Activated CD8-positive, alpha-beta memory T cell treated with anti-CD3 and anti-CD28 coated beads, Interleukin-2, amount 10 ng/mL, durations not matched to agents 7 days and 5 days (primary cell): Measurements from ENCODE around the gene COX11. TPM values are rescaled to one million over a fixed set of nuclear protein-coding genes. Genes with fewer than 3 reads are reported as not detected.

Source experiments
- ATAC-seq: fragments of 150-1000 bp; cut with Tn5 transposase; one replicate; pipeline ENCODE4 v1.10.0; 2021; ENCODE audit warnings: moderate library complexity
- CTCF ChIA-PET: fragments of 350-600 bp; sonication (Branson Sonifier 250); formaldehyde crosslinking; loops from one replicate; lab custom pipeline; 2021; ENCODE audit warnings: antibody characterized with exemption; lab: Charles Lee
- DNase-seq: peaks from one replicate; pipeline ENCODE4 v3.0.0-alpha.2; 2020
- H3K27ac Mint-ChIP-seq: one replicate; pipeline ENCODE4 v1.8.0; 2021; ENCODE audit warnings: mild to moderate bottlenecking, mixed read lengths
- H3K27me3 Mint-ChIP-seq: one replicate; pipeline ENCODE4 v1.8.0; 2021; ENCODE audit warnings: mixed read lengths
- H3K36me3 Mint-ChIP-seq: one replicate; pipeline ENCODE4 v1.8.0; 2021; ENCODE audit warnings: mild to moderate bottlenecking, mixed read lengths
- H3K4me1 Mint-ChIP-seq: one replicate; pipeline ENCODE4 v1.8.0; 2021; ENCODE audit warnings: mixed read lengths
- H3K4me3 Mint-ChIP-seq: one replicate; pipeline ENCODE4 v1.8.0; 2021; ENCODE audit warnings: mild to moderate bottlenecking, moderate library complexity, mixed read lengths
- H3K9me3 Mint-ChIP-seq: one replicate; pipeline ENCODE4 v1.8.0; 2022; ENCODE audit warnings: low read depth, mixed read lengths
- total RNA-seq, 2 experiments: library from RNA; stranded (reverse); gene quantifications; one replicate each; pipeline ENCODE4 v1.2.3, GENCODE V29; 2021

The COX11 gene
- total RNA-seq, 2 experiments from 2014 or later: 40.5 to 61.1 TPM

GRCh38 chr17:54947396-54947795 is 21.1 kb downstream of the COX11 start:
- H3K4me3 Mint-ChIP-seq: no peak overlapping the region
- H3K27me3 Mint-ChIP-seq: peaks cover 12% of the 10 kb centered on the region
- peaks cover 26% of the 10 kb centered on the region for H3K4me1 Mint-ChIP-seq

GRCh38 chr17:54945671-54946070 is 22.8 kb downstream of the COX11 start:
- CTCF ChIA-PET: no interaction called here
- DNase-seq (no peak), ATAC-seq (no peak)
- Mint-ChIP-seq H3K36me3 (peaks cover 1% of the 10 kb centered on the region), H3K27me3 (peaks cover 12% of the 10 kb centered on the region), H3K9me3 (no peaks in the 10 kb centered on the region), H3K4me1 (peaks cover 26% of the 10 kb centered on the region), H3K27ac (no peak overlapping the region), H3K4me3 (no peak overlapping the region)

More at GRCh38 chr17:54947396-54947795, 21.1 kb downstream of the COX11 start:
- peaks cover 5% of the 10 kb centered on the region for H3K36me3 Mint-ChIP-seq
- DNase-seq: no peak
- no peak for ATAC-seq
- H3K9me3 Mint-ChIP-seq: no peaks in the 10 kb centered on the region
- no peak overlapping the region for H3K27ac Mint-ChIP-seq
- CTCF ChIA-PET: no interaction called here

GRCh38 chr17:54945231-54945630 is 23.2 kb downstream of the COX11 start:
- CTCF ChIA-PET: no interaction called here

GRCh38 chr17:54944796-54945195 is 23.7 kb downstream of the COX11 start:
- no peak overlapping the region for H3K27ac Mint-ChIP-seq
- H3K4me3 Mint-ChIP-seq: no peak overlapping the region
- H3K36me3 Mint-ChIP-seq: peaks cover 1% of the 10 kb centered on the region
- peaks cover 26% of the 10 kb centered on the region for H3K4me1 Mint-ChIP-seq
- DNase-seq: no peak
- H3K9me3 Mint-ChIP-seq: no peaks in the 10 kb centered on the region
- CTCF ChIA-PET: no interaction called here
- peaks cover 12% of the 10 kb centered on the region for H3K27me3 Mint-ChIP-seq
- no peak for ATAC-seq

More at GRCh38 chr17:54945231-54945630, 23.2 kb downstream of the COX11 start:
- Mint-ChIP-seq H3K27ac (no peak overlapping the region), H3K4me3 (no peak overlapping the region), H3K4me1 (peaks cover 26% of the 10 kb centered on the region), H3K9me3 (no peaks in the 10 kb centered on the region), H3K36me3 (peaks cover 1% of the 10 kb centered on the region), H3K27me3 (peaks cover 12% of the 10 kb centered on the region)
- ATAC-seq (no peak), DNase-seq (no peak)

GRCh38 chr17:54941285-54941684 is 27.2 kb downstream of the COX11 start:
- H3K27ac Mint-ChIP-seq: no peak overlapping the region
- no peaks in the 10 kb centered on the region for H3K9me3 Mint-ChIP-seq
- H3K27me3 Mint-ChIP-seq: peaks cover 15% of the 10 kb centered on the region
- H3K36me3 Mint-ChIP-seq: no peaks in the 10 kb centered on the region
- H3K4me1 Mint-ChIP-seq: peaks cover 12% of the 10 kb centered on the region
- CTCF ChIA-PET: no interaction called here
- H3K4me3 Mint-ChIP-seq: no peak overlapping the region
- no peak for DNase-seq
- ATAC-seq: no peak

- no peak for DNase-seq
- Mint-ChIP-seq H3K36me3 (no peaks in the 10 kb centered on the region), H3K4me3 (no peak overlapping the region), H3K27ac (no peak overlapping the region), H3K9me3 (no peaks in the 10 kb centered on the region), H3K27me3 (peaks cover 12% of the 10 kb centered on the region), H3K4me1 (no peaks in the 10 kb centered on the region)
- no peak for ATAC-seq
- CTCF ChIA-PET: no interaction called here
Observed at GRCh38 chr17:54937426-54937825, 31.0 kb downstream of the COX11 start.

- Mint-ChIP-seq H3K4me1 (no peaks in the 10 kb centered on the region), H3K27me3 (peaks cover 12% of the 10 kb centered on the region), H3K4me3 (no peak overlapping the region), H3K9me3 (no peaks in the 10 kb centered on the region), H3K27ac (no peak overlapping the region), H3K36me3 (no peaks in the 10 kb centered on the region)
- CTCF ChIA-PET: no interaction called here
- ATAC-seq: no peak
- DNase-seq: no peak
Observed at GRCh38 chr17:54937018-54937417, 31.4 kb downstream of the COX11 start.

- no peaks in the 10 kb centered on the region for H3K4me1 Mint-ChIP-seq
- DNase-seq (no peak), ATAC-seq (no peak)
- H3K27me3 Mint-ChIP-seq: peaks cover 12% of the 10 kb centered on the region
- no peaks in the 10 kb centered on the region for H3K9me3 Mint-ChIP-seq
- no peak overlapping the region for H3K4me3 Mint-ChIP-seq
- no peak overlapping the region for H3K27ac Mint-ChIP-seq
- H3K36me3 Mint-ChIP-seq: no peaks in the 10 kb centered on the region
- CTCF ChIA-PET: no interaction called here
Observed at GRCh38 chr17:54935471-54935870, 33.0 kb downstream of the COX11 start.

- Mint-ChIP-seq H3K4me3 (no peak overlapping the region), H3K4me1 (peaks cover 1% of the 10 kb centered on the region), H3K27ac (no peak overlapping the region), H3K27me3 (peaks cover 14% of the 10 kb centered on the region), H3K36me3 (no peaks in the 10 kb centered on the region), H3K9me3 (no peaks in the 10 kb centered on the region)
- CTCF ChIA-PET: no interaction called here
- ATAC-seq: no peak
- no peak for DNase-seq
Observed at GRCh38 chr17:54933921-54934320, 34.5 kb downstream of the COX11 start.

- CTCF ChIA-PET: no interaction called here
- H3K27ac Mint-ChIP-seq: no peak overlapping the region
- H3K4me3 Mint-ChIP-seq: no peak overlapping the region
Observed at GRCh38 chr17:54932711-54933110, 35.7 kb downstream of the COX11 start.

GRCh38 chr17:54927525-54927924 is 40.9 kb downstream of the COX11 start:
- Mint-ChIP-seq H3K9me3 (no peaks in the 10 kb centered on the region), H3K4me3 (no peak overlapping the region), H3K27me3 (peaks cover 21% of the 10 kb centered on the region), H3K27ac (no peak overlapping the region), H3K36me3 (no peaks in the 10 kb centered on the region), H3K4me1 (peaks cover 3% of the 10 kb centered on the region)
- CTCF ChIA-PET: no interaction called here
- ATAC-seq: no peak
- DNase-seq: no peak

More at GRCh38 chr17:54932711-54933110, 35.7 kb downstream of the COX11 start:
- Mint-ChIP-seq H3K27me3 (peaks cover 21% of the 10 kb centered on the region), H3K36me3 (no peaks in the 10 kb centered on the region), H3K4me1 (peaks cover 3% of the 10 kb centered on the region), H3K9me3 (no peaks in the 10 kb centered on the region)
- DNase-seq (no peak), ATAC-seq (no peak)

GRCh38 chr17:54924405-54924804 is 44.0 kb downstream of the COX11 start:
- CTCF ChIA-PET: no interaction called here
- Mint-ChIP-seq H3K36me3 (no peaks in the 10 kb centered on the region), H3K9me3 (no peaks in the 10 kb centered on the region), H3K27me3 (peaks cover 22% of the 10 kb centered on the region), H3K4me3 (no peak overlapping the region), H3K4me1 (peaks cover 3% of the 10 kb centered on the region), H3K27ac (no peak overlapping the region)
- ATAC-seq (no peak), DNase-seq (no peak)

GRCh38 chr17:54920819-54921218 is 47.6 kb downstream of the COX11 start:
- no peak for ATAC-seq
- no peak for DNase-seq
- no peak overlapping the region for H3K4me3 Mint-ChIP-seq
- H3K36me3 Mint-ChIP-seq: peaks cover 1% of the 10 kb centered on the region
- H3K4me1 Mint-ChIP-seq: no peaks in the 10 kb centered on the region
- no peak overlapping the region for H3K27ac Mint-ChIP-seq
- CTCF ChIA-PET: no interaction called here
- no peaks in the 10 kb centered on the region for H3K9me3 Mint-ChIP-seq
- peaks cover 7% of the 10 kb centered on the region for H3K27me3 Mint-ChIP-seq

- CTCF ChIA-PET: no interaction called here
- Mint-ChIP-seq H3K9me3 (no peaks in the 10 kb centered on the region), H3K36me3 (peaks cover 1% of the 10 kb centered on the region), H3K4me1 (no peaks in the 10 kb centered on the region), H3K27me3 (peaks cover 7% of the 10 kb centered on the region), H3K27ac (no peak overlapping the region), H3K4me3 (no peak overlapping the region)
- no peak for DNase-seq
- no peak for ATAC-seq
Observed at GRCh38 chr17:54919425-54919824, 49.0 kb downstream of the COX11 start.

- DNase-seq (no peak), ATAC-seq (no peak)
- H3K27ac Mint-ChIP-seq: no peak overlapping the region
- peaks cover 1% of the 10 kb centered on the region for H3K36me3 Mint-ChIP-seq
- no peaks in the 10 kb centered on the region for H3K4me1 Mint-ChIP-seq
- no peak overlapping the region for H3K4me3 Mint-ChIP-seq
- CTCF ChIA-PET: no interaction called here
- H3K27me3 Mint-ChIP-seq: peaks cover 7% of the 10 kb centered on the region
- H3K9me3 Mint-ChIP-seq: no peaks in the 10 kb centered on the region
Observed at GRCh38 chr17:54916721-54917120, 51.7 kb downstream of the COX11 start.
